ENCODE measurements around the gene E2F1. TPM values are rescaled to one million over a fixed set of nuclear protein-coding genes. Genes with fewer than 3 reads are reported as not detected.
A peak's percentile ranks its signal among the peaks of the same experiment; 100 is the strongest.

E2F1 gene
- total RNA-seq, 1 experiment from 2014 or later: 44.2 TPM

- Mint-ChIP-seq H3K27me3 (ENCODE audit: low read depth) (no peaks in the 10 kb centered on the region), H3K4me1 (peaks cover 10% of the 10 kb centered on the region), H3K27ac (no peak overlapping the region), H3K4me3 (no peak overlapping the region), H3K36me3 (no peaks in the 10 kb centered on the region), H3K9me3 (no peaks in the 10 kb centered on the region)
- ChIA-PET POLR2A (no interaction called here), CTCF (no interaction called here)
- no peak for TF ChIP-seq CREB1 (CRISPR knock-in tag; IDR thresholded peaks at IDR 0.05)
- TF ChIP-seq ZNF232 (CRISPR knock-in tag; IDR thresholded peaks at IDR 0.05): no peak
- TF ChIP-seq IRF1 (CRISPR knock-in tag; IDR thresholded peaks at IDR 0.05): no peak
- no peak for TF ChIP-seq ERG (CRISPR knock-in tag; IDR thresholded peaks at IDR 0.05)
- TF ChIP-seq KAT7 (CRISPR knock-in tag; IDR thresholded peaks at IDR 0.05; ENCODE audit: borderline replicate concordance): no peak
- TF ChIP-seq SMAD4 (CRISPR knock-in tag; IDR thresholded peaks at IDR 0.05): no peak
- no peak for TF ChIP-seq MYBL2 (CRISPR knock-in tag; IDR thresholded peaks at IDR 0.05)
- TF ChIP-seq, protein P1, sequence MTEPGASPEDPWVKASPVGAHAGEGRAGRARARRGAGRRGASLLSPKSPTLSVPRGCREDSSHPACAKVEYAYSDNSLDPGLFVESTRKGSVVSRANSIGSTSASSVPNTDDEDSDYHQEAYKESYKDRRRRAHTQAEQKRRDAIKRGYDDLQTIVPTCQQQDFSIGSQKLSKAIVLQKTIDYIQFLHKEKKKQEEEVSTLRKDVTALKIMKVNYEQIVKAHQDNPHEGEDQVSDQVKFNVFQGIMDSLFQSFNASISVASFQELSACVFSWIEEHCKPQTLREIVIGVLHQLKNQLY (CRISPR knock-in tag; IDR thresholded peaks at IDR 0.05): no peak
- TF ChIP-seq PRRX2 (CRISPR knock-in tag; IDR thresholded peaks at IDR 0.05): no peak
- TF ChIP-seq, protein P2, sequence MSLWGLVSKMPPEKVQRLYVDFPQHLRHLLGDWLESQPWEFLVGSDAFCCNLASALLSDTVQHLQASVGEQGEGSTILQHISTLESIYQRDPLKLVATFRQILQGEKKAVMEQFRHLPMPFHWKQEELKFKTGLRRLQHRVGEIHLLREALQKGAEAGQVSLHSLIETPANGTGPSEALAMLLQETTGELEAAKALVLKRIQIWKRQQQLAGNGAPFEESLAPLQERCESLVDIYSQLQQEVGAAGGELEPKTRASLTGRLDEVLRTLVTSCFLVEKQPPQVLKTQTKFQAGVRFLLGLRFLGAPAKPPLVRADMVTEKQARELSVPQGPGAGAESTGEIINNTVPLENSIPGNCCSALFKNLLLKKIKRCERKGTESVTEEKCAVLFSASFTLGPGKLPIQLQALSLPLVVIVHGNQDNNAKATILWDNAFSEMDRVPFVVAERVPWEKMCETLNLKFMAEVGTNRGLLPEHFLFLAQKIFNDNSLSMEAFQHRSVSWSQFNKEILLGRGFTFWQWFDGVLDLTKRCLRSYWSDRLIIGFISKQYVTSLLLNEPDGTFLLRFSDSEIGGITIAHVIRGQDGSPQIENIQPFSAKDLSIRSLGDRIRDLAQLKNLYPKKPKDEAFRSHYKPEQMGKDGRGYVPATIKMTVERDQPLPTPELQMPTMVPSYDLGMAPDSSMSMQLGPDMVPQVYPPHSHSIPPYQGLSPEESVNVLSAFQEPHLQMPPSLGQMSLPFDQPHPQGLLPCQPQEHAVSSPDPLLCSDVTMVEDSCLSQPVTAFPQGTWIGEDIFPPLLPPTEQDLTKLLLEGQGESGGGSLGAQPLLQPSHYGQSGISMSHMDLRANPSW (CRISPR knock-in tag; conservative IDR thresholded peaks at IDR 0.05; ENCODE audit: low read depth): no peak
- TF ChIP-seq SOX15 (CRISPR knock-in tag; IDR thresholded peaks at IDR 0.05): no peak
- ATAC-seq (peak; percentile 81), DNase-seq (ENCODE audit: low spot score) (peak; percentile 47)
These were observed 23.8 kb upstream of the E2F1 start for GRCh38 chr20:33709905-33710541.

GRCh38 chr20:33709398-33709797 is 23.2 kb upstream of the E2F1 start:
- POLR2A ChIA-PET: no interaction called here
- no peaks in the 10 kb centered on the region for H3K27me3 Mint-ChIP-seq (ENCODE audit: low read depth)
- H3K36me3 Mint-ChIP-seq: no peaks in the 10 kb centered on the region
- DNase-seq (ENCODE audit: low spot score) (no peak), ATAC-seq (peak; percentile 22; the same call in 1 of the 2 replicates)
- H3K9me3 Mint-ChIP-seq: peaks cover 3% of the 10 kb centered on the region
- no peak overlapping the region for H3K27ac Mint-ChIP-seq
- H3K4me1 Mint-ChIP-seq: peaks cover 10% of the 10 kb centered on the region
- H3K4me3 Mint-ChIP-seq: no peak overlapping the region
- CTCF ChIA-PET: no interaction called here
- TF ChIP-seq, protein P3, sequence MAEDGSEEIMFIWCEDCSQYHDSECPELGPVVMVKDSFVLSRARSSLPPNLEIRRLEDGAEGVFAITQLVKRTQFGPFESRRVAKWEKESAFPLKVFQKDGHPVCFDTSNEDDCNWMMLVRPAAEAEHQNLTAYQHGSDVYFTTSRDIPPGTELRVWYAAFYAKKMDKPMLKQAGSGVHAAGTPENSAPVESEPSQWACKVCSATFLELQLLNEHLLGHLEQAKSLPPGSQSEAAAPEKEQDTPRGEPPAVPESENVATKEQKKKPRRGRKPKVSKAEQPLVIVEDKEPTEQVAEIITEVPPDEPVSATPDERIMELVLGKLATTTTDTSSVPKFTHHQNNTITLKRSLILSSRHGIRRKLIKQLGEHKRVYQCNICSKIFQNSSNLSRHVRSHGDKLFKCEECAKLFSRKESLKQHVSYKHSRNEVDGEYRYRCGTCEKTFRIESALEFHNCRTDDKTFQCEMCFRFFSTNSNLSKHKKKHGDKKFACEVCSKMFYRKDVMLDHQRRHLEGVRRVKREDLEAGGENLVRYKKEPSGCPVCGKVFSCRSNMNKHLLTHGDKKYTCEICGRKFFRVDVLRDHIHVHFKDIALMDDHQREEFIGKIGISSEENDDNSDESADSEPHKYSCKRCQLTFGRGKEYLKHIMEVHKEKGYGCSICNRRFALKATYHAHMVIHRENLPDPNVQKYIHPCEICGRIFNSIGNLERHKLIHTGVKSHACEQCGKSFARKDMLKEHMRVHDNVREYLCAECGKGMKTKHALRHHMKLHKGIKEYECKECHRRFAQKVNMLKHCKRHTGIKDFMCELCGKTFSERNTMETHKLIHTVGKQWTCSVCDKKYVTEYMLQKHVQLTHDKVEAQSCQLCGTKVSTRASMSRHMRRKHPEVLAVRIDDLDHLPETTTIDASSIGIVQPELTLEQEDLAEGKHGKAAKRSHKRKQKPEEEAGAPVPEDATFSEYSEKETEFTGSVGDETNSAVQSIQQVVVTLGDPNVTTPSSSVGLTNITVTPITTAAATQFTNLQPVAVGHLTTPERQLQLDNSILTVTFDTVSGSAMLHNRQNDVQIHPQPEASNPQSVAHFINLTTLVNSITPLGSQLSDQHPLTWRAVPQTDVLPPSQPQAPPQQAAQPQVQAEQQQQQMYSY (CRISPR knock-in tag; IDR thresholded peaks at IDR 0.05): no peak
- TF ChIP-seq USF2 (CRISPR knock-in tag; IDR thresholded peaks at IDR 0.05): no peak
- TF ChIP-seq RELA (CRISPR knock-in tag; IDR thresholded peaks at IDR 0.05; ENCODE audit: borderline replicate concordance): no peak
- TF ChIP-seq, protein P4, sequence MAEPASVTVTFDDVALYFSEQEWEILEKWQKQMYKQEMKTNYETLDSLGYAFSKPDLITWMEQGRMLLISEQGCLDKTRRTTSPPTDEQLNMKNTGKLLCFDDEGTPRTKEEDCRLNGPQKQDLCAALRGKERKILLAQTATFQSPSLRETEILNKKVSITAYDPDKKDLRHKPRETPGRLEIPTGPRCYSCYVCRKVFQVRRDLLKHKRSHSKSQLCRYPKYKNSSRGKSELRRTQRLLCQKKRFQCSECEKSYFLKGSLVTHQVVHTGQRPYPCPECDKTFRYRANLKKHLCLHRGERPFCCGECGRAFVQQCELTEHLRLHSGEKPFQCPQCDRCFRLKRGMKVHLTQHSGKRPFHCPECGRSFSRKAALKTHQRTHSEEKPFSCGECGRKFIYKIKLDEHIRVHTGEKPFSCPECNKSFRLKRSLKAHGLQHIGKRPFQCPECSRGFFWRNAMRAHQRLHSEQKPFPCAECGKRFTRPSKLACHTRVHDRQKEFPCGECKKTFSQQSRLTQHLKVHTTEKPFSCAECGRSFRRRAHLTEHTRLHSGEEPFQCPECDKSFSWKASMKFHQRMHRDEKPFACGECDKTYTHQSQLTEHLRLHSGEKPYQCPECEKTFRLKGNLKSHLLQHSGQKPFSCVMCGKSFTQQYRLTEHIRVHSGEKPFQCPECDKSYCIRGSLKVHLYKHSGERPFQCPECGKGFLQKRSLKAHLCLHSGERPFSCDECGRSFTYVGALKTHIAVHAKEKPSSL (CRISPR knock-in tag; conservative IDR thresholded peaks at IDR 0.05): no peak
- no peak for TF ChIP-seq TCF7 (CRISPR knock-in tag; IDR thresholded peaks at IDR 0.05; ENCODE audit: low read depth)
- no peak for TF ChIP-seq NR2C2 (CRISPR knock-in tag; IDR thresholded peaks at IDR 0.05)
- TF ChIP-seq USF1 (CRISPR knock-in tag; IDR thresholded peaks at IDR 0.05): no peak
- TF ChIP-seq ZNF219 (CRISPR knock-in tag; IDR thresholded peaks at IDR 0.05; ENCODE audit: borderline replicate concordance): no peak
- TF ChIP-seq ZNF671 (CRISPR knock-in tag; IDR thresholded peaks at IDR 0.05): no peak

Data from WTC11 (cell line).